GM19099 (cell line): ENCODE measurements around the gene OR51V1.

Source experiments
- POLR2A ChIP-seq: IDR thresholded peaks from 3 replicates; pipeline ENCODE4 v1.6.1; 2011; ENCODE audit warnings: low read depth; ENCODE audit not compliant: insufficient read length; ENCODE audit errors: extremely low read depth

The OR51V1 gene

GRCh38 chr11:5151713-5152153 is 48.7 kb downstream of the OR51V1 start:
- no peak for TF ChIP-seq POLR2A
